CD4-positive, alpha-beta T cell (primary cell): ENCODE results near the gene PPFIBP2. TPM values are rescaled to one million over a fixed set of nuclear protein-coding genes. Genes with fewer than 3 reads are reported as not detected.
A peak's percentile ranks its signal among the peaks of the same experiment; 100 is the strongest.

Experiments used
- ATAC-seq: fragments of 200-7000 bp; cut with Tn5 transposase; one replicate; pipeline ENCODE4 v1.10.0; 2022; ENCODE audit warnings: mild to moderate bottlenecking; ENCODE audit not compliant: poor library complexity
- CTCF ChIA-PET: fragments of 350-600 bp; sonication (Branson Sonifier 250); formaldehyde crosslinking; loops from one replicate; lab custom pipeline; 2021; ENCODE audit warnings: antibody characterized with exemption, inconsistent platforms; lab: Charles Lee
- POLR2A ChIA-PET: fragments of 350-600 bp; sonication (Branson Sonifier 250); formaldehyde crosslinking; loops from one replicate; lab custom pipeline; 2021; ENCODE audit warnings: antibody characterized with exemption, inconsistent platforms; lab: Charles Lee
- DNase-seq, 14 experiments: peaks; one replicate each; pipeline ENCODE4 v3.0.0-alpha.2; 2013 to 2020; ENCODE audit warnings: mixed read lengths in 2 of 14
- H3K27ac ChIP-seq, 2 donors: one replicate each; pipeline versions ENCODE4 v1.5.1 to v1.7.0; 2013; ENCODE audit warnings: low read length in 2 of 2, low read depth in 1 of 2, mild to moderate bottlenecking in 1 of 2
- H3K27me3 ChIP-seq, 2 experiments: 1 replicate in 1 of 2; 2 replicates in 1 of 2; pipeline versions ENCODE4 v1.6.1 to v1.7.0; 2013; ENCODE audit warnings: low read length in 2 of 2, control low read depth in 1 of 2, mild to moderate bottlenecking in 1 of 2, moderate library complexity in 1 of 2; ENCODE audit not compliant: insufficient read depth in 2 of 2, control insufficient read depth in 1 of 2
- H3K36me3 ChIP-seq: one replicate; pipeline ENCODE4 v1.6.1; 2013; ENCODE audit warnings: low read length, control low read depth; ENCODE audit not compliant: insufficient read depth
- H3K4me1 ChIP-seq: one replicate; pipeline ENCODE4 v1.6.1; 2013; ENCODE audit warnings: low read length, control low read depth; ENCODE audit not compliant: insufficient read depth
- H3K4me3 ChIP-seq: one replicate; pipeline ENCODE4 v1.5.1; 2013; ENCODE audit warnings: mild to moderate bottlenecking, low read length, moderate library complexity
- H3K9me3 ChIP-seq, 2 experiments: 1 replicate in 1 of 2; 2 replicates in 1 of 2; pipeline versions ENCODE4 v1.6.1 to v1.7.0; 2013; ENCODE audit warnings: low read length in 2 of 2, mild to moderate bottlenecking in 2 of 2, control low read depth in 1 of 2, moderate library complexity in 1 of 2; ENCODE audit not compliant: control insufficient read depth in 1 of 2, insufficient read depth in 1 of 2
- H3K27ac Mint-ChIP-seq: one replicate; pipeline ENCODE4 v1.8.0; 2020; ENCODE audit warnings: mixed read lengths
- H3K27me3 Mint-ChIP-seq: one replicate; pipeline ENCODE4 v1.8.0; 2021; ENCODE audit warnings: mixed read lengths
- H3K36me3 Mint-ChIP-seq: one replicate; pipeline ENCODE4 v1.8.0; 2021; ENCODE audit warnings: low read depth, mixed read lengths
- H3K4me1 Mint-ChIP-seq: one replicate; pipeline ENCODE4 v1.8.0; 2021; ENCODE audit warnings: low read depth, mixed read lengths
- H3K4me3 Mint-ChIP-seq: one replicate; pipeline ENCODE4 v1.8.0; 2020; ENCODE audit warnings: mild to moderate bottlenecking, mixed read lengths
- H3K9me3 Mint-ChIP-seq: one replicate; pipeline ENCODE4 v1.8.0; 2020; ENCODE audit warnings: mixed read lengths
- intact Hi-C, 2 experiments: fragments of 100-400 bp; cut with DNase I in 1 of 2; cut with micrococcal nuclease in 1 of 2; formaldehyde crosslinking; loops; one replicate each; pipeline versions ENCODE4 v1.15.1 to v1.9.0; 2023 to 2025; cut with DNase I, micrococcal nuclease
- total RNA-seq, 174 experiments: library from RNA in 2 of 174; stranded (reverse) in 2 of 174; gene quantifications; one replicate each; pipeline ENCODE4 v1.2.3 and lab custom pipeline; 2021 to 2026
- TF ChIP-seq, protein P1 (sequence below): fragments of 200-600 bp; IDR thresholded peaks from one replicate; pipeline ENCODE4 v1.8.0; 2022; ENCODE audit warnings: antibody characterized with exemption, mild to moderate bottlenecking

PPFIBP2 gene
- total RNA-seq, 2 experiments from 2014 or later = 27.0 to 35.9 TPM

DNA sequence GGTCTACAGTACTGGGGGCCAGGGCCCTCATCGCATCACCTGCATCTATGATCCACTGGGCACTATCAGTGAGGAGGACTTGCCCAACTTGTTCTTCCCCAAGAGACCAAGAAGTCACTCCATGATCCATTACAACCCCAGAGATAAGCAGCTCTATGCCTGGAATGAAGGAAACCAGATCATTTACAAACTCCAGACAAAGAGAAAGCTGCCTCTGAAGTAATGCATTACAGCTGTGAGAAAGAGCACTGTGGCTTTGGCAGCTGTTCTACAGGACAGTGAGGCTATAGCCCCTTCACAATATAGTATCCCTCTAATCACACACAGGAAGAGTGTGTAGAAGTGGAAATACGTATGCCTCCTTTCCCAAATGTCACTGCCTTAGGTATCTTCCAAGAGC lies 3.8 kb upstream of the PPFIBP2 start:
- POLR2A ChIA-PET = no interaction called here
- ATAC-seq (no peak), DNase-seq (no peak)
- Mint-ChIP-seq H3K4me1 (peaks cover 32% of the 10 kb centered on the region), H3K36me3 (peaks cover 9% of the 10 kb centered on the region), H3K4me3 (no peak overlapping the region), H3K27me3 (no peaks in the 10 kb centered on the region), H3K27ac (no peak overlapping the region), H3K9me3 (no peaks in the 10 kb centered on the region)
- TF ChIP-seq, protein P1, sequence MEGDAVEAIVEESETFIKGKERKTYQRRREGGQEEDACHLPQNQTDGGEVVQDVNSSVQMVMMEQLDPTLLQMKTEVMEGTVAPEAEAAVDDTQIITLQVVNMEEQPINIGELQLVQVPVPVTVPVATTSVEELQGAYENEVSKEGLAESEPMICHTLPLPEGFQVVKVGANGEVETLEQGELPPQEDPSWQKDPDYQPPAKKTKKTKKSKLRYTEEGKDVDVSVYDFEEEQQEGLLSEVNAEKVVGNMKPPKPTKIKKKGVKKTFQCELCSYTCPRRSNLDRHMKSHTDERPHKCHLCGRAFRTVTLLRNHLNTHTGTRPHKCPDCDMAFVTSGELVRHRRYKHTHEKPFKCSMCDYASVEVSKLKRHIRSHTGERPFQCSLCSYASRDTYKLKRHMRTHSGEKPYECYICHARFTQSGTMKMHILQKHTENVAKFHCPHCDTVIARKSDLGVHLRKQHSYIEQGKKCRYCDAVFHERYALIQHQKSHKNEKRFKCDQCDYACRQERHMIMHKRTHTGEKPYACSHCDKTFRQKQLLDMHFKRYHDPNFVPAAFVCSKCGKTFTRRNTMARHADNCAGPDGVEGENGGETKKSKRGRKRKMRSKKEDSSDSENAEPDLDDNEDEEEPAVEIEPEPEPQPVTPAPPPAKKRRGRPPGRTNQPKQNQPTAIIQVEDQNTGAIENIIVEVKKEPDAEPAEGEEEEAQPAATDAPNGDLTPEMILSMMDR = no peak
- Histone ChIP-seq H3K9me3 (no peaks in the 10 kb centered on the region), H3K36me3 (no peaks in the 10 kb centered on the region), H3K4me3 (no peak overlapping the region), H3K27ac (no peak overlapping the region), H3K4me1 (peaks cover 18% of the 10 kb centered on the region), H3K27me3 (no peaks in the 10 kb centered on the region)
- intact Hi-C loops = loop anchor here (5.0 to 10.0 kb wide), 3 partner anchors 477 to 1278 kb away; partner anchors contain the start of genes EIF3F (in 2 of the 2), APBB1 (in 1 of the 2) and FHIP1B (in 1 of the 2)
- CTCF ChIA-PET = no interaction called here

DNA sequence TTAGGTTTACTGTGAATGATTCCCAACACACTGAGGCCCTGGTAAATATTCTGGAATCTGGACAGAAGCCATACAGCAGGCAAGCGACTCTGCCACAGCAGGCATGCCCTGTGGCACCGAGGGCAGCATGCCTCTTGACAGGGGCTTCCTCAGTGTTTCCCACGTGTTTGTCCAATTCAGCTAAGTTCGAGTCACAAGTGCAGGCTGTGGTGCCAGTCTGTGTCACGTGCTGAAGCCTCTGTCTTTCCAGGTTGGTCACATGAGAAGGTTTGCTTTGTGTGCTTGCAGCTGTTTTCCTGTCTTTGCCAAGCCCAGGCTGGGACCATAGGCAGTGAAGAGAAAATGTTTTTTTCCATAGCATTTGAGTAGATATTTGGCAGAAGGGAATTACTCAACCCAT lies 2.4 kb upstream of the PPFIBP2 start:
- TF ChIP-seq, protein P1 = no peak
- ATAC-seq = no peak
- no peak for DNase-seq
- Mint-ChIP-seq H3K9me3 (no peaks in the 10 kb centered on the region), H3K27ac (peak overlapping the region; percentile 97), H3K4me1 (peaks cover 46% of the 10 kb centered on the region), H3K36me3 (peaks cover 9% of the 10 kb centered on the region), H3K4me3 (peak overlapping the region; percentile 99), H3K27me3 (no peaks in the 10 kb centered on the region)
- Histone ChIP-seq H3K9me3 (no peaks in the 10 kb centered on the region), H3K27me3 (no peaks in the 10 kb centered on the region), H3K4me1 (peaks cover 18% of the 10 kb centered on the region), H3K4me3 (no peak overlapping the region), H3K27ac (no peak overlapping the region), H3K36me3 (no peaks in the 10 kb centered on the region)
- ChIA-PET CTCF (interaction anchor here (2.6 kb wide), 1 partner anchor 154 kb away, joined by 10 read pairs; no protein-coding TSS in a partner anchor), POLR2A (interaction anchor here (2.8 kb wide), 1 partner anchor 10 kb away, joined by 11 read pairs; no protein-coding TSS in a partner anchor)
- intact Hi-C loops = loop anchor here (5.0 to 10.0 kb wide), 3 partner anchors 476 to 1279 kb away; partner anchors contain the start of genes EIF3F (in 2 of the 2), APBB1 (in 1 of the 2) and FHIP1B (in 1 of the 2)

DNA sequence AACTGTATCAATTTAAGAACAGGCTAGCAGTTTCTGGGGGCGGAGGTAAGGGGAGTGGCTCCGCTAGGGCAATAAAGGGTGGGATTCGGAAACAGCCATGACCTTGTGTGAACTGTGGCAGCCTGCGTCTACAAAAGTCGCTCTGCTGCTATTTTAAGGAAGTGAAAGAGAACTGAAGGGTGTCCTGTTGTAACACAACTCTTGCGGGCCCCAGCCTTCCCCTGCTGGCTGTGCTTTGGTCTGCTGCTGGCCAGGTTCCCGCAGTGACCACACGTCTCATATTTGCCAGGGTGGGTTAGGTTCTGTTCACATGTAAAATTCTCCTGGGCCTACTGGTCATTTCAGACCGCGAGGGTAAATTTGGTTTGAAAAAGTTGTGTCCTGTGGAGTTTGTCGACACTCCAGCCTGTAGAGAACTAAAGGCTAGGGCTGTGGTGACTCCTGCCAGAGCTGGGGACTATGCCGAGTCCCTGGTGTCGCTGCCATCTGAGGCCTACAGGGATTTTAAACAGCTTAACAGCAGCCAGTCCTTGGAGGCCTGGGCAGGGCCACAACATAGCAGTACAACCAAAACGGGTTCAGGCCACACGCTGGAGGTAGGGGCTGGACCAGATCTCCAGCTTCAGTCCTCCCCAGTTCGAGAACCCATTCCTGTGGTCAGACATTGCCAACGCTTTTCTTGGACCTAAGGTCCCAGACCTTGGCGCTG lies 1.1 kb upstream of the PPFIBP2 start:
- peak overlapping the region; percentile 99 for H3K4me3 ChIP-seq
- H3K27me3 Mint-ChIP-seq = no peaks in the 10 kb centered on the region
- no peaks in the 10 kb centered on the region for H3K36me3 ChIP-seq
- no peaks in the 10 kb centered on the region for H3K27me3 ChIP-seq
- CTCF ChIA-PET = interaction anchor here (0.6 to 2.6 kb wide), 9 partner anchors 9 to 164 kb away, joined by 3 to 10 read pairs (median 3); no protein-coding TSS in a partner anchor
- H3K4me3 Mint-ChIP-seq = peak overlapping the region; percentile 99
- no peaks in the 10 kb centered on the region for H3K9me3 ChIP-seq
- TF ChIP-seq, protein P1 = no peak
- H3K27ac ChIP-seq = peak overlapping the region; percentile 81 to 84
- H3K4me1 ChIP-seq = peaks cover 18% of the 10 kb centered on the region
- peak in 5 of 14 experiments; percentile 2 to 61 (median 29) for DNase-seq
- POLR2A ChIA-PET = interaction anchor here (0.6 to 3.9 kb wide), 10 partner anchors 9 to 519 kb away, joined by 3 to 30 read pairs (median 4); no protein-coding TSS in a partner anchor
- H3K27ac Mint-ChIP-seq = peak overlapping the region; percentile 97
- ATAC-seq = peak; percentile 21
- peaks cover 9% of the 10 kb centered on the region for H3K36me3 Mint-ChIP-seq
- peaks cover 58% of the 10 kb centered on the region for H3K4me1 Mint-ChIP-seq
- intact Hi-C loops = loop anchor here (1.0 to 10.0 kb wide), 8 partner anchors 15 to 1280 kb away; partner anchors contain the start of genes EIF3F (in 2 of the 2), APBB1 (in 1 of the 2) and FHIP1B (in 1 of the 2)
- H3K9me3 Mint-ChIP-seq = no peaks in the 10 kb centered on the region
